Muscle of leg (tissue), 11 donors: ENCODE results near the gene IQSEC1. TPM values are rescaled to one million over a fixed set of nuclear protein-coding genes. Genes with fewer than 3 reads are reported as not detected.

Source experiments
- DNase-seq: peaks from one replicate; pipeline ENCODE4 v3.0.0; 2013
- H3K27ac ChIP-seq: one replicate; pipeline ENCODE4 v1.5.1; 2013; ENCODE audit warnings: mild to moderate bottlenecking, low read length, control low read depth
- H3K27me3 ChIP-seq: one replicate; pipeline ENCODE4 v1.6.1; 2013; ENCODE audit warnings: low read length; ENCODE audit not compliant: control insufficient read depth, insufficient read depth
- H3K36me3 ChIP-seq: one replicate; pipeline ENCODE4 v1.6.1; 2013; ENCODE audit warnings: low read length; ENCODE audit not compliant: control insufficient read depth, insufficient read depth
- H3K4me1 ChIP-seq: one replicate; pipeline ENCODE4 v1.6.1; 2013; ENCODE audit warnings: low read length; ENCODE audit not compliant: control insufficient read depth, insufficient read depth
- H3K4me3 ChIP-seq: one replicate; pipeline ENCODE4 v1.5.1; 2013; ENCODE audit warnings: low read length, control low read depth
- H3K9me3 ChIP-seq: replicated peaks from 2 replicates; pipeline ENCODE4 v1.6.1; 2013; ENCODE audit warnings: low read depth, low read length; ENCODE audit not compliant: control insufficient read depth
- WGBS: methylation state at CpG from one replicate; pipeline ENCODE4 v1.1.5; 2013; ENCODE audit warnings: missing lambda C conversion rate; ENCODE audit not compliant: insufficient coverage; 5-methylcytosine and 5-hydroxymethylcytosine counted together
- polyA plus RNA-seq, 8 donors: library from polyadenylated mRNA; unstranded; fragments of 120-200 nt; gene quantifications; one replicate each; pipeline versions ENCODE4 v1.2.1 to v1.2.3, GENCODE V29; 2013; ENCODE audit warnings: inconsistent platforms in 1 of 8, low replicate concordance in 1 of 8; ENCODE audit not compliant: insufficient read length in 8 of 8, insufficient read depth in 1 of 8
- total RNA-seq: library from RNA; stranded (reverse); fragments of 120-200 nt; gene quantifications from one replicate; pipeline ENCODE4 v1.2.4, GENCODE V29; 2013

IQSEC1 gene
- total and polyA plus RNA-seq, 9 donors = 25.1 to 48.3 (median 43.8) TPM

- Histone ChIP-seq H3K36me3 (no peaks in the 10 kb centered on the region), H3K4me1 (no peaks in the 10 kb centered on the region), H3K4me3 (no peak overlapping the region), H3K9me3 (no peaks in the 10 kb centered on the region), H3K27me3 (peaks cover 13% of the 10 kb centered on the region), H3K27ac (no peak overlapping the region)
- WGBS = 80% methylated on average over 2 of the region's 6 CpGs
- DNase-seq = no peak
Observed at GRCh38 chr3:13106308-13107001, 33.2 kb upstream of the IQSEC1 start.

- no peak overlapping the region for H3K4me3 ChIP-seq
- H3K9me3 ChIP-seq = no peaks in the 10 kb centered on the region
- no peak for DNase-seq
- 80% methylated on average over 1 of the region's 5 CpGs for WGBS
- no peak overlapping the region for H3K27ac ChIP-seq
- H3K4me1 ChIP-seq = no peaks in the 10 kb centered on the region
- H3K36me3 ChIP-seq = no peaks in the 10 kb centered on the region
- H3K27me3 ChIP-seq = peaks cover 8% of the 10 kb centered on the region
Observed at GRCh38 chr3:13105896-13106250, 32.6 kb upstream of the IQSEC1 start.

GRCh38 chr3:13105181-13105895 lies 32.1 kb upstream of the IQSEC1 start:
- H3K9me3 ChIP-seq = no peaks in the 10 kb centered on the region
- peaks cover 4% of the 10 kb centered on the region for H3K27me3 ChIP-seq
- DNase-seq = no peak
- no peaks in the 10 kb centered on the region for H3K36me3 ChIP-seq
- H3K4me1 ChIP-seq = no peaks in the 10 kb centered on the region
- WGBS = 91% methylated on average over 7 of the region's 8 CpGs
- no peak overlapping the region for H3K27ac ChIP-seq
- H3K4me3 ChIP-seq = no peak overlapping the region

- Histone ChIP-seq H3K4me3 (no peak overlapping the region), H3K27me3 (peaks cover 3% of the 10 kb centered on the region), H3K4me1 (no peaks in the 10 kb centered on the region), H3K36me3 (no peaks in the 10 kb centered on the region), H3K27ac (no peak overlapping the region), H3K9me3 (no peaks in the 10 kb centered on the region)
- no peak for DNase-seq
- 65% methylated on average over 7 of the region's 12 CpGs for WGBS
Observed at GRCh38 chr3:13104511-13104910, 31.3 kb upstream of the IQSEC1 start.

GRCh38 chr3:13103416-13104058 lies 30.3 kb upstream of the IQSEC1 start:
- Histone ChIP-seq H3K4me3 (no peak overlapping the region), H3K27ac (no peak overlapping the region), H3K4me1 (no peaks in the 10 kb centered on the region), H3K36me3 (no peaks in the 10 kb centered on the region), H3K27me3 (peaks cover 2% of the 10 kb centered on the region), H3K9me3 (no peaks in the 10 kb centered on the region)
- WGBS = 88% methylated on average over 10 of the region's 13 CpGs
- no peak for DNase-seq

- DNase-seq = no peak
- Histone ChIP-seq H3K27me3 (peaks cover 2% of the 10 kb centered on the region), H3K4me1 (no peaks in the 10 kb centered on the region), H3K4me3 (no peak overlapping the region), H3K9me3 (no peaks in the 10 kb centered on the region), H3K27ac (no peak overlapping the region), H3K36me3 (no peaks in the 10 kb centered on the region)
- 61% methylated on average over 9 of the region's 21 CpGs for WGBS
Observed at GRCh38 chr3:13102386-13103345, 29.4 kb upstream of the IQSEC1 start.

- DNase-seq = no peak
- Histone ChIP-seq H3K27me3 (peaks cover 10% of the 10 kb centered on the region), H3K4me3 (no peak overlapping the region), H3K36me3 (no peaks in the 10 kb centered on the region), H3K9me3 (no peaks in the 10 kb centered on the region), H3K27ac (no peak overlapping the region), H3K4me1 (peaks cover 6% of the 10 kb centered on the region)
- WGBS = 95% methylated on average over 7 of the region's 10 CpGs
Observed at GRCh38 chr3:13099707-13100106, 26.5 kb upstream of the IQSEC1 start.

GRCh38 chr3:13098192-13098988 lies 25.2 kb upstream of the IQSEC1 start:
- no peak overlapping the region for H3K4me3 ChIP-seq
- H3K4me1 ChIP-seq = peaks cover 6% of the 10 kb centered on the region
- peaks cover 13% of the 10 kb centered on the region for H3K27me3 ChIP-seq
- H3K27ac ChIP-seq = no peak overlapping the region
- no peaks in the 10 kb centered on the region for H3K9me3 ChIP-seq
- DNase-seq = no peak
- WGBS = 100% methylated on average over 5 of the region's 9 CpGs
- H3K36me3 ChIP-seq = no peaks in the 10 kb centered on the region

GRCh38 chr3:13096356-13096755 lies 23.1 kb upstream of the IQSEC1 start:
- Histone ChIP-seq H3K27ac (no peak overlapping the region), H3K27me3 (peaks cover 13% of the 10 kb centered on the region), H3K36me3 (no peaks in the 10 kb centered on the region), H3K4me1 (peaks cover 11% of the 10 kb centered on the region), H3K4me3 (no peak overlapping the region), H3K9me3 (no peaks in the 10 kb centered on the region)
- 91% methylated on average over 6 of the region's 8 CpGs for WGBS
- no peak for DNase-seq
